Vagina (tissue), 2 donors: ENCODE results near the gene GNG13. TPM values are rescaled to one million over a fixed set of nuclear protein-coding genes. Genes with fewer than 3 reads are reported as not detected.

ENCODE experiments used
- DNase-seq, 2 donors: peaks; one replicate each; pipeline ENCODE4 v3.0.0-alpha.2; 2017; ENCODE audit errors: extremely low spot score in 2 of 2
- H3K27ac ChIP-seq: fragments of 200-600 bp; sonication (generic); one replicate; pipeline ENCODE4 v1.5.1; 2019
- H3K27me3 ChIP-seq: fragments of 200-600 bp; sonication (generic); one replicate; pipeline ENCODE4 v1.5.1; 2019
- H3K36me3 ChIP-seq, 2 donors: fragments of 200-600 bp; sonication (generic); one replicate each; pipeline ENCODE4 v1.5.1; 2017 to 2019
- H3K4me1 ChIP-seq: fragments of 200-600 bp; sonication (generic); one replicate; pipeline ENCODE4 v1.5.1; 2019
- H3K4me3 ChIP-seq, 2 donors: fragments of 200-600 bp; sonication (generic); 1 replicate in 1 of 2; 2 replicates in 1 of 2; pipeline ENCODE4 v1.5.1; 2016 to 2019
- H3K9me3 ChIP-seq: fragments of 200-600 bp; sonication (generic); one replicate; pipeline ENCODE4 v1.5.1; 2019
- CTCF ChIP-seq, 3 experiments: fragments of 450-650 bp in 2 of 3; fragments of 200-600 bp in 1 of 3; sonication (generic) in 1 of 3; IDR thresholded peaks; one replicate each; pipeline ENCODE4 v1.5.1; 2017 to 2019; ENCODE audit warnings: antibody characterized with exemption in 3 of 3, mild to moderate bottlenecking in 2 of 3, moderate library complexity in 2 of 3
- POLR2A ChIP-seq, 2 donors: fragments of 450-650 bp; IDR thresholded peaks; one replicate each; pipeline ENCODE4 v1.6.1; 2017; ENCODE audit warnings: antibody characterized with exemption in 2 of 2, mild to moderate bottlenecking in 2 of 2, moderate library complexity in 2 of 2
- POLR2AphosphoS5 ChIP-seq, 2 donors: sonication (generic); formaldehyde crosslinking; IDR thresholded peaks; one replicate each; pipeline ENCODE4 v1.9.0; 2017; ENCODE audit warnings: antibody characterized with exemption in 2 of 2, mild to moderate bottlenecking in 2 of 2, low read depth in 1 of 2; ENCODE audit not compliant: insufficient read depth in 1 of 2
- intact Hi-C: fragments of 100-400 bp; cut with DNase I; formaldehyde crosslinking; loops from one replicate; pipeline ENCODE4 v1.15.1; 2023
- total RNA-seq: library from RNA; depleted of rRNA; stranded (reverse); fragments of >200 nt; gene quantifications from one replicate; pipeline ENCODE4 v1.2.3, GENCODE V29; 2016

GNG13 gene
- total RNA-seq, 1 donor from 2014 or later = not detected

GRCh38 chr16:804193-805048 lies 3.9 kb upstream of the GNG13 start:
- Histone ChIP-seq H3K9me3 (no peaks in the 10 kb centered on the region), H3K4me1 (peaks cover 25% of the 10 kb centered on the region), H3K27ac (no peak overlapping the region), H3K27me3 (no peaks in the 10 kb centered on the region), H3K4me3 (no peak overlapping the region), H3K36me3 (no peaks in the 10 kb centered on the region)
- TF ChIP-seq POLR2AphosphoS5 (IDR thresholded peaks at IDR 0.05; ENCODE audit: insufficient read depth in 1 of 2, low read depth in 1 of 2) (no peak), POLR2A (IDR thresholded peaks at IDR 0.05) (no peak), CTCF (IDR thresholded peaks at IDR 0.05) (no peak)
- intact Hi-C loops = no loop called here
- DNase-seq = no peak

GRCh38 chr16:803754-804080 lies 3.2 kb upstream of the GNG13 start:
- intact Hi-C loops = no loop called here
- H3K27me3 ChIP-seq = no peaks in the 10 kb centered on the region
- no peak overlapping the region for H3K4me3 ChIP-seq
- no peaks in the 10 kb centered on the region for H3K9me3 ChIP-seq
- no peak for TF ChIP-seq POLR2A (IDR thresholded peaks at IDR 0.05)
- TF ChIP-seq POLR2AphosphoS5 (IDR thresholded peaks at IDR 0.05; ENCODE audit: insufficient read depth in 1 of 2, low read depth in 1 of 2) = no peak
- TF ChIP-seq CTCF (IDR thresholded peaks at IDR 0.05) = no peak
- H3K27ac ChIP-seq = no peak overlapping the region
- no peaks in the 10 kb centered on the region for H3K36me3 ChIP-seq
- peaks cover 22% of the 10 kb centered on the region for H3K4me1 ChIP-seq
- no peak for DNase-seq

- Histone ChIP-seq H3K36me3 (no peaks in the 10 kb centered on the region), H3K4me3 (no peak overlapping the region), H3K4me1 (peaks cover 17% of the 10 kb centered on the region), H3K27me3 (no peaks in the 10 kb centered on the region), H3K27ac (no peak overlapping the region), H3K9me3 (no peaks in the 10 kb centered on the region)
- TF ChIP-seq CTCF (IDR thresholded peaks at IDR 0.05) (no peak), POLR2AphosphoS5 (IDR thresholded peaks at IDR 0.05; ENCODE audit: insufficient read depth in 1 of 2, low read depth in 1 of 2) (no peak), POLR2A (IDR thresholded peaks at IDR 0.05) (no peak)
- intact Hi-C loops = no loop called here
- DNase-seq = no peak
These were observed 2.6 kb upstream of the GNG13 start for GRCh38 chr16:802914-803753.

GRCh38 chr16:802461-802860 lies 1.9 kb upstream of the GNG13 start:
- DNase-seq = no peak
- no peak overlapping the region for H3K4me3 ChIP-seq
- TF ChIP-seq POLR2A (IDR thresholded peaks at IDR 0.05) (no peak), POLR2AphosphoS5 (IDR thresholded peaks at IDR 0.05; ENCODE audit: insufficient read depth in 1 of 2, low read depth in 1 of 2) (no peak), CTCF (IDR thresholded peaks at IDR 0.05) (no peak)
- peaks cover 13% of the 10 kb centered on the region for H3K4me1 ChIP-seq
- no peaks in the 10 kb centered on the region for H3K27me3 ChIP-seq
- no peak overlapping the region for H3K27ac ChIP-seq
- no peaks in the 10 kb centered on the region for H3K36me3 ChIP-seq
- no peaks in the 10 kb centered on the region for H3K9me3 ChIP-seq
- intact Hi-C loops = no loop called here
